CD14-positive monocyte (primary cell): ENCODE measurements around the gene EXOC6B. TPM values are rescaled to one million over a fixed set of nuclear protein-coding genes. Genes with fewer than 3 reads are reported as not detected.

ENCODE experiments used
- DNase-seq, 3 donors: peaks; one replicate each; pipeline ENCODE4 v3.0.0-alpha.2; 2011 to 2022
- H2AFZ ChIP-seq: 2 replicates; pipeline ENCODE4 v1.6.0; 2012; ENCODE audit warnings: mild to moderate bottlenecking, low read depth, low read length, inconsistent platforms; ENCODE audit not compliant: insufficient read depth, poor library complexity, severe bottlenecking
- H3K27ac ChIP-seq, 2 donors: 1 replicate in 1 of 2; 2 replicates in 1 of 2; pipeline ENCODE4 v1.5.1; 2012 to 2013; ENCODE audit warnings: low read length in 2 of 2, control low read depth in 1 of 2, inconsistent platforms in 1 of 2, low read depth in 1 of 2, mild to moderate bottlenecking in 1 of 2
- H3K27me3 ChIP-seq, 2 donors: one replicate each; pipeline versions ENCODE4 v1.6.0 to v1.6.1; 2011 to 2013; ENCODE audit warnings: low read length in 2 of 2; ENCODE audit not compliant: control insufficient read depth in 2 of 2, insufficient read depth in 2 of 2
- H3K36me3 ChIP-seq, 2 donors: replicated peaks in 1 of 2; 1 replicate in 1 of 2; 2 replicates in 1 of 2; pipeline versions ENCODE4 v1.5.1 to v1.6.1; 2012 to 2013; ENCODE audit warnings: low read length in 2 of 2, control low read depth in 1 of 2, inconsistent platforms in 1 of 2, mild to moderate bottlenecking in 1 of 2; ENCODE audit not compliant: insufficient read depth in 2 of 2, control insufficient read depth in 1 of 2
- H3K4me1 ChIP-seq, 2 donors: 1 replicate in 1 of 2; 2 replicates in 1 of 2; pipeline versions ENCODE4 v1.5.1 to v1.6.1; 2012 to 2013; ENCODE audit warnings: low read length in 2 of 2, control low read depth in 1 of 2, inconsistent platforms in 1 of 2, mild to moderate bottlenecking in 1 of 2, moderate library complexity in 1 of 2; ENCODE audit not compliant: insufficient read depth in 2 of 2, control insufficient read depth in 1 of 2
- H3K4me2 ChIP-seq: replicated peaks from 2 replicates; pipeline ENCODE3; 2012; ENCODE audit warnings: low read length, moderate library complexity, mild to moderate bottlenecking; ENCODE audit not compliant: poor library complexity, severe bottlenecking; ENCODE audit errors: extremely low read depth
- H3K4me3 ChIP-seq, 3 experiments: fragments of 200-600 bp in 1 of 3; sonication (generic) in 1 of 3; replicated peaks in 1 of 3; 1 replicate in 2 of 3; 2 replicates in 1 of 3; pipeline ENCODE4 v1.5.1; 2011 to 2013; ENCODE audit warnings: low read length in 3 of 3, mild to moderate bottlenecking in 3 of 3, control low read depth in 2 of 3, low read depth in 2 of 3, inconsistent platforms in 1 of 3, moderate library complexity in 1 of 3
- H3K79me2 ChIP-seq: 2 replicates; pipeline ENCODE4 v1.6.0; 2012; ENCODE audit warnings: mild to moderate bottlenecking, control low read depth, inconsistent platforms, low read length, moderate library complexity; ENCODE audit not compliant: insufficient read depth
- H3K9ac ChIP-seq: 2 replicates; pipeline ENCODE4 v1.6.0; 2017; ENCODE audit warnings: low read length, mild to moderate bottlenecking; ENCODE audit not compliant: insufficient read depth, poor library complexity, severe bottlenecking
- H3K9me3 ChIP-seq, 2 donors: replicated peaks in 1 of 2; 1 replicate in 1 of 2; 2 replicates in 1 of 2; pipeline versions ENCODE4 v1.5.1 to v1.6.1; 2012 to 2013; ENCODE audit warnings: low read length in 2 of 2, control low read depth in 1 of 2; ENCODE audit not compliant: control insufficient read depth in 1 of 2, insufficient read depth in 1 of 2
- H4K20me1 ChIP-seq: 2 replicates; pipeline ENCODE4 v1.6.0; 2012; ENCODE audit warnings: mild to moderate bottlenecking, low read length, control low read depth, moderate library complexity; ENCODE audit not compliant: insufficient read depth
- H3K27ac Mint-ChIP-seq, 7 donors: one replicate each; pipeline ENCODE4 v1.8.0; 2020; ENCODE audit warnings: mild to moderate bottlenecking in 7 of 7, mixed read lengths in 7 of 7, moderate library complexity in 6 of 7, inconsistent platforms in 2 of 7
- H3K27me3 Mint-ChIP-seq, 3 donors: one replicate each; pipeline ENCODE4 v1.8.0; 2021 to 2022; ENCODE audit warnings: low read depth in 3 of 3, mild to moderate bottlenecking in 3 of 3, mixed read lengths in 3 of 3, moderate library complexity in 3 of 3, inconsistent platforms in 1 of 3
- H3K36me3 Mint-ChIP-seq, 2 donors: one replicate each; pipeline ENCODE4 v1.8.0; 2020; ENCODE audit warnings: mixed read lengths in 2 of 2, inconsistent platforms in 1 of 2, mild to moderate bottlenecking in 1 of 2
- H3K4me1 Mint-ChIP-seq: one replicate; pipeline ENCODE4 v1.8.0; 2020; ENCODE audit warnings: mild to moderate bottlenecking, mixed read lengths
- H3K4me3 Mint-ChIP-seq, 2 donors: one replicate each; pipeline ENCODE4 v1.8.0; 2020; ENCODE audit warnings: mild to moderate bottlenecking in 2 of 2, mixed read lengths in 2 of 2, moderate library complexity in 1 of 2
- H3K9me3 Mint-ChIP-seq, 7 donors: one replicate each; pipeline ENCODE4 v1.8.0; 2020 to 2022; ENCODE audit warnings: mixed read lengths in 7 of 7, mild to moderate bottlenecking in 6 of 7, moderate library complexity in 6 of 7, inconsistent platforms in 2 of 7
- CTCF ChIP-seq: fragments of 200-600 bp; IDR thresholded peaks from one replicate; pipeline ENCODE4 v1.8.0; 2022; ENCODE audit warnings: antibody characterized with exemption, mild to moderate bottlenecking
- WGBS: methylation state at CpG from one replicate; pipeline ENCODE4 v1.1.5; 2013; ENCODE audit warnings: missing lambda C conversion rate; ENCODE audit not compliant: insufficient coverage; 5-methylcytosine and 5-hydroxymethylcytosine counted together
- intact Hi-C, 2 donors: fragments of 100-400 bp; cut with micrococcal nuclease; formaldehyde crosslinking; loops; one replicate each; pipeline versions ENCODE4 v1.15.0 to v1.15.1; 2023
- polyA plus RNA-seq, 3 donors: library from polyadenylated mRNA; depleted of rRNA in 1 of 3; unstranded in 2 of 3; stranded (reverse) in 1 of 3; fragments of 300-500 nt in 2 of 3; fragments of >200 nt in 1 of 3; fragmentation: Illumina TruSeq in 2 of 3; gene quantifications; 1 replicate in 2 of 3; 2 replicates in 1 of 3; pipeline ENCODE4 v1.2.3, GENCODE V29; 2012 to 2021

Gene EXOC6B
- polyA plus RNA-seq, 3 donors: 1.8 to 2.8 (median 2.1) TPM

DNA sequence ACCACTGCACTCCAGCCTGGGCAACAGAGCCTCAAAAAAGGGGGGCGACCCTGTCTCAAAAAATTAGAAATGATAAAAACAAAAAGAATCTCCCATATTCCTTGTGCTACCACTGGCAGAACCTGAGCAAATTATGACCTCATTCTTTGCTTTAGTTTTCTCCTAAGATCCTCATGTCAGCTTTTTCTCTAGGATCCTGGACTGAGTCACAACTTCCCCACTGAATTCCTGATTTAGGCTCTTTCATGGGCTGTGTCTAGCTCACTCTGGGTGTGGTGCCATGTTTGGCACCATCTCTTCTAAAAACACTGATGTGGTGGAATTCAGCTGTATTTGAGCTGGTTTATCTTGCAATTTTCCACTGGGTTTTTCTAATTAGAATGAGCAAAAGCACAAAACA, 37.1 kb downstream of the EXOC6B start:
- TF ChIP-seq CTCF: no peak
- H2AFZ ChIP-seq: no peak overlapping the region
- peaks cover 0 to 8% of the 10 kb centered on the region in 2 donors for H3K9me3 ChIP-seq
- H3K4me2 ChIP-seq: no peak overlapping the region
- Mint-ChIP-seq H3K36me3 (no peaks in the 10 kb centered on the region), H3K4me1 (no peaks in the 10 kb centered on the region), H3K27ac (no peak overlapping the region), H3K4me3 (no peak overlapping the region), H3K27me3 (peaks cover 0 to 3% (median 0%) of the 10 kb centered on the region in 3 donors), H3K9me3 (peaks cover 0 to 7% (median 6%) of the 10 kb centered on the region in 7 donors)
- no peaks in the 10 kb centered on the region for H3K4me1 ChIP-seq
- DNase-seq: no peak
- intact Hi-C loops: no loop called here
- no peaks in the 10 kb centered on the region for H3K36me3 ChIP-seq
- H3K27ac ChIP-seq: no peak overlapping the region
- WGBS: 71% methylated on average over 1 of the region's 1 CpG
- H4K20me1 ChIP-seq: no peaks in the 10 kb centered on the region
- H3K79me2 ChIP-seq: no peaks in the 10 kb centered on the region
- H3K4me3 ChIP-seq: no peak overlapping the region
- H3K9ac ChIP-seq: no peak overlapping the region
- H3K27me3 ChIP-seq: no peaks in the 10 kb centered on the region

- no peak overlapping the region for H3K4me2 ChIP-seq
- no peaks in the 10 kb centered on the region for H3K4me1 ChIP-seq
- H3K27me3 Mint-ChIP-seq: no peaks in the 10 kb centered on the region
- H3K79me2 ChIP-seq: no peaks in the 10 kb centered on the region
- H2AFZ ChIP-seq: no peak overlapping the region
- H3K27me3 ChIP-seq: no peaks in the 10 kb centered on the region
- intact Hi-C loops: no loop called here
- no peak for DNase-seq
- WGBS: no CpG with 5 or more reads among the region's 1 CpG
- H3K9ac ChIP-seq: no peak overlapping the region
- no peak for TF ChIP-seq CTCF
- no peak overlapping the region for H3K4me3 Mint-ChIP-seq
- no peaks in the 10 kb centered on the region for H3K4me1 Mint-ChIP-seq
- no peak overlapping the region for H3K27ac ChIP-seq
- H3K9me3 Mint-ChIP-seq: peaks cover 0 to 8% (median 6%) of the 10 kb centered on the region in 7 donors
- H4K20me1 ChIP-seq: no peaks in the 10 kb centered on the region
- peaks cover 0 to 8% of the 10 kb centered on the region in 2 donors for H3K9me3 ChIP-seq
- no peaks in the 10 kb centered on the region for H3K36me3 Mint-ChIP-seq
- no peak overlapping the region for H3K4me3 ChIP-seq
- H3K27ac Mint-ChIP-seq: no peak overlapping the region
- no peaks in the 10 kb centered on the region for H3K36me3 ChIP-seq
These were observed 40.3 kb downstream of the EXOC6B start for GRCh38 chr2:72785517-72785916.
